ENCODE data around the gene ANK3.

Gene ANK3

GRCh38 chr10:60155943-60156683 is 233.6 kb downstream of the ANK3 start:
- FAIRE-seq, result no peak

DNA sequence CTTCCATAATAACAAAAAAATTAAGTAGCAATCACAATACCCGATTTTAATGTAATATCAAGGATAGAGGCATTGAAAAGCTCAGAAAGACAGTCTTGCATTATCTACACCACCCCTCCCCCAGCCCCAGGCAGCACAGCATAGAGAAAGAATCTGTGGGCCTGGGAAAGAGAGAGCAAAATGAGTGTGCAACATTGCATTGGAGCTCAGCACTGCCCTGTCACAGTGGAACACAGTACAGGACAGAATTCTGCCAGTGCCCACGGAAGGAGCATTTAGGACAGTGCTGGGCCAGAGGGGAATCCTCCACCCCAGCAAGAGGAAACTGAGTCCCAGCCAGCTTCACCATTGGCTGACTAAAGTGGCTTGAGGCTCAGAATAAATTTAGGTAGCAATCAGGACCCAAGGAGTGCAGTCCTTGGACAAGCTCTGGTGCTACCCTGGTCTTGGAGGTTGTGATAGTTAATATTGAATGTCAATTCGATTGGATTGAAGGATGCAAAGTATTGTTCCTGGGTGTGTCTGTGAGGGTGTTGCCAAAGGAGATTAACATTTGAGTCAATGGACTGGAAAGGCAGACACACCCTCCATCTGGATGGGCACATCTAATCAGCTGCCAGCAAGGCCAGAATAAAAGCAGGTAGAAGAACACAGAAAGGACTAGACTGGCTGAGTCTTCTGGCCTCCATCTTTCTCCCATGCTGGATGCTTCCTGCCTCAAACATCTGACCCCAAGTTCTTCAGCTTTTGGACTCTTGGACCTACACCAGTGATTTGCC is 234.4 kb downstream of the ANK3 start:
- FAIRE-seq (no peak), DNase-seq (ENCODE audit: extremely low spot score, insufficient read length, low read depth) (no peak)

More at GRCh38 chr10:60155943-60156683, 233.6 kb downstream of the ANK3 start:
- DNase-seq (ENCODE audit: extremely low spot score, insufficient read length, low read depth), result no peak

- FAIRE-seq, result no peak
- no peak for DNase-seq (ENCODE audit: extremely low spot score, insufficient read length, low read depth)
Measured at GRCh38 chr10:60149003-60149402, 240.7 kb downstream of the ANK3 start.

DNA sequence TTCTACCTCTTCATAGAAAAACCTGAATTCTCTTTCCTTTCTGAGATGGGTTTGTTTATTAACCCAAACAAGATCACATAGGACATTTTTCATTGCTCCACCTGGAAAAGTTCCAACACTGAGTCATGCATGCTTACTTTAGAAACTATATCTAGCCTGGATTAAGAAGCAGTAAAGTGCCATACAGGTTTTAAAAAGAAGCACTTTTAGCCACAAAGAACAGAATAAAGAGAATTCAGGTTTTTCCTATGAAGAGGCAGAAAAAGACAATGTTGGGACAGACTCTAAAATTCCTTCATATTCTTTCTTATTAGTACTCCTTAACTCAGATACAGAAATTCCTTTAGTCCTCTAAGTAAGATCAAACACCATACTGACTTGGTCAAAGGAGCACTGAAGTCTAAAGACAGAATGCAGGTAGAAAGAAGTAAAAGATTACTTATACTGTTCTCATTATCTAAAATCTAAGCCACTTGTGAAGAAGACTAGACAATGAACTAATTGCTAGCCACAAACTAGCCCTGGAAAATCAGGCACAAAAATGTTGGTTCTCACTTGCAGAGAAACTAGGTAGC is 241.3 kb downstream of the ANK3 start:
- FAIRE-seq (no peak), DNase-seq (ENCODE audit: extremely low spot score, insufficient read length, low read depth) (no peak)

DNA sequence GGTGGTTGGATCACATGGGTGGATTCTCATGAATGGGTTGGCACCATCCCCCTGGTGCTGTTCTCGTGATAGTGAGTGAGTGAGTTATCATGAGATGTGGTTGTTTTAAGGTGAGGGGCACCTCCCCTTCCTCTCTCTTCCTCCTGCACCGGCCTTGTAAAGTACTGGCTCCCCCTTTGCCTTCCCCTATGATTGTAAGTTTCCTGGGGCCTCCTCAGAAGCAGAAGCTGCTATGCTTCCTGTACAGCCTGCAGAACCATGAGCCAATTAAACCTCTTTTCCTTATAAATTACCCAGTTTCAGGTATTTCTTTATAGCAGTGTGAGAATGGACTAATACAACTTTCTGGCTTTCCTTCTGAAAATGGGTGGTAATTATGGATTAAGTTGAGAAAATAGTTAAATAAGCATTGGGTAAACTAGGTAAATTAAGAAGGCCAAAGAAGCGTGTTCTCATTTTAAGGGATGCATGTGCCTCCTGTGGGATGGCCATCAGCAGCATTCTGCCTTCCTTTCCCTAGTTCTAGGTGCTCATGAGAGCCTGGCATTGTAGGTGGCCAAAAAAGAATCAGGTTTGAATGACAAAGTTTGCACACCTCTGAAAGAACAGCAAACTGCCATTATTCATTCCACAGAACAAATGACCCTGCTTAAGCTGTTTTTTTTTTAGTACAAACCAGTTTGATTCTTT is 242.0 kb downstream of the ANK3 start:
- FAIRE-seq, result no peak
- no peak for DNase-seq (ENCODE audit: extremely low spot score, insufficient read length, low read depth)

DNA sequence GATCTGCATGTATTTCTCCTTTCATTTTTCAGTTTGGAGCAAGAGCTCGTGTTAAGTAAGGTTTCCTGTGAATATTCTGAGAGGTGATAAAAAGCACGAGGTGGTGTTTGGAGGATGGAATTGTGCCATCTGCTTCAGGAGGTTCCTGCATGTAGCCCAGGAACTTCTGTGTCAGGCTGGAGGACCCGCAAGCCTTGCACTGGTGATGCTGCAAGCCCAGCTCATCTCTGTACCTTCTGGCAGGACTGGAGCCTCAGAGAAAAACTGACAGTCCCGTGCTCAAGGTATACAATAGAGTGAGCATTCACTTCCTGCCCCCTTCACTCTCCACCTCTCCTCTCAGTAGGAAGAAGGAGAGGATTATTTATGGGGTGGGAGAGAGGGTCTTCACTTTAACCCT is 242.7 kb downstream of the ANK3 start:
- no peak for FAIRE-seq
- DNase-seq (ENCODE audit: extremely low spot score, insufficient read length, low read depth), result no peak

DNA sequence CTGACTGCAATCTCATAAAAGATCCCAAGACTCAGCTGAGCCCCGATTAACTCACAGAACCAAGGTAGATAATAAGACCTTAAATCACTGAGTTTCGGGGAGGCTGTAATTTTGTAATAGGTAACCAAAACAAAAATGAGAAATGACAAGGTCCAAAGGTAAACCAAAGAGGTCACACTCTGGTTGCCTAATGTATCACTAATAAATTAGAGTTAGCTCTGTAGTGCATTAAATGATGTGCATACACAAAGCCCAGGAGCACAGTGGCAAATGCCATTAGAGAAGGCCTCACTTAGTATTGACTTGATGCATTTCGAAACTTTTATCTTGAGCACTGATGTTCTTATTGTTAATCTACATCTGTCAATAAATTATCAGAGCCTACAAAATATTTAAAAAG is 245.6 kb downstream of the ANK3 start:
- DNase-seq (ENCODE audit: extremely low spot score, insufficient read length, low read depth) (no peak), FAIRE-seq (peak; percentile 5)

DNA sequence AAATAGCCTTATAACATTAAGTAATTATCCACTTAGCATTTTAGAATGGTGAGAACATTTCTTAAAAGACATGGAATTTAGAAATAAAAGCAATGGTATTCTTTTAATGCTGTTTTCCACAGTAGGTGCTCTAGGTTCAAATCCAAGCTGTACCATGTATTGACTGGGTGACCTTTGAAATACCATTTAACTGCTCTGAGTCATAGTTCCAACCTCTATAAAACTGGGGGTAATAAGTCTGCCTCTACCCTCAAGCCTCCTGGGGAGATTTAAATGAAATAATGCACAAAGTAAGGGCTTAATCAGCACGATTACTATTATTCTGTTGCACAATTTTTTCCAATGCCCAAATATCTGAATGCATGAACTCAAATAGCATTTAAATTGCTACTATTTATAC is 246.9 kb downstream of the ANK3 start:
- DNase-seq (ENCODE audit: extremely low spot score, insufficient read length, low read depth), result no peak
- FAIRE-seq, result no peak

DNA sequence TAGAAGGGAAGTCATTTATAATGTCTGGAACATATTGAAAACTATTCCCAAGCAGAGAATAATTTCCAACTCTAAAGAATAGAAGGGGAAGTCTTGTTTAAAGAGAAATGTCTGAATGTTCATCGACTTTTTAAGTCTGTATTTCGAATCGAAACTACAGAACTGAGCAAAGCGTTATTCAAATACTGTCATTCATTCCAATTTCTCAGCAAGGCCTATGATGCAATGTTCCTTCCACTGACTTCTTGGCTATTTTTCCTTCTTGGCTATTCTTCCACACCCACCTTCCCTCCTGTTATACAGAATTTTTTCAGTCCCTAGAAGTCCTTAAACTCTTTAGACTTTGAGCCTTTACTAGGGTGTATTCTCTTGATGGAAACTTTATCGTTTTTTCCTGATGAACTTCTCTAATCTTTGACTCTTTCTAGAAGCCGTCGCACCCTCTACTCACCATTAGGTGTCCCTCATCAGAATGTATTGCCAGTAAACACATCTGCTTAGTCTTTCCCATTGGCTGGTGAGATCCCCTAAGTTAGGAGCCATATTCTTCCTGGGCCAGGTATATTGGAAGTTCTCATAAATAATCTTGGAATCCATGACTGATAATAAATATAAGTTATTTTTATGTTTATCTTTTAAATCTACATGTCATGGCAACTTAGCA is 247.6 kb downstream of the ANK3 start:
- FAIRE-seq, result no peak
- DNase-seq (ENCODE audit: extremely low spot score, insufficient read length, low read depth), result no peak

DNA sequence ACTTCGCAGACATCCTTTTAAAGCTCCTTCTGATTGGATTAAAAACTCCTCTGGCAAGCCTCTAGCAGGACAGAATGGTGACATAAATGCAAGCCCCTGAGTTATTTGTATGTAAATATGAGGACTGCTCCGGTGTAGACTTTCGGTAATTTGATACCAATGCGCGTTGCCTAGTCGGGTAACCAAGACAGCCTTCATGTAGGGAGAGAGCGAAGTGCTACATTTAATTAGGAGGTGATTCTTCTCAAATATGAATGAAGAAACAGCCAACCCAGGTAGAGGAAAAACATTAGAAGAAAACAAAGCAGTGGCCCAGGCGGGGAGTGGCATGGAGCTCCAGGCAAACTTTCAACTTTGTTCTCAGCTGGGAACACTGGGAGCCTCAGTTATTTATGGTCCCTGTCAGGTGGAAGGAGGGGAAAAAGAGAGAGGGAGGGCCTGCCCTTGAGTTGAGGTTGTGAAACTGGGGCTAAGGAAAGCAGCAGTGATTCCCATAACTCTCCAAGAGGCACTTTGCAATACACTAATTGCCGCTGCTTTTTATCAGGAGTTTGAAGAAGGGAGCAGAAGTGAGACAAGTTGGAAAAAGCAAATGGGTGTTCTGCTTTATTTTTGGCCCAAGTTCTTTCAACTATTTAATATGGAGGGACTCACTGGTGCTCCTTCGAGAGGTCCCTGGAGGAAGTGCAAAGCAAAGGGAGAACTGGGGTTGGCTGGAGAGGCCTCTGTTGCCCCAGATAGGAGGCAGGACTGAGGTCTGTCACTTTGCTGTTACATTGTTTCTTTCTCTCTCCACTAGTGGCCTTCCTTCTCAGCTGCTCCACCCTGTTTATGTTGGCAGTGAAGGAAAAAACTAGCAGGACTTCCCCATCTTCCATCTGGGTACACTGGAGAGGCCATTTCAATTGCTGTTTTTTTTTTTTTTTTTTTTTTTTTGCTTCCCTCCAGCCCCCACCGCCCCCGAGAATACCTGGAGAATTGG is 248.7 kb downstream of the ANK3 start:
- FAIRE-seq (no peak), DNase-seq (ENCODE audit: extremely low spot score, insufficient read length, low read depth) (no peak)

GRCh38 chr10:60139798-60140566 is 249.7 kb downstream of the ANK3 start:
- FAIRE-seq (no peak), DNase-seq (ENCODE audit: extremely low spot score, insufficient read length, low read depth) (no peak)

DNA sequence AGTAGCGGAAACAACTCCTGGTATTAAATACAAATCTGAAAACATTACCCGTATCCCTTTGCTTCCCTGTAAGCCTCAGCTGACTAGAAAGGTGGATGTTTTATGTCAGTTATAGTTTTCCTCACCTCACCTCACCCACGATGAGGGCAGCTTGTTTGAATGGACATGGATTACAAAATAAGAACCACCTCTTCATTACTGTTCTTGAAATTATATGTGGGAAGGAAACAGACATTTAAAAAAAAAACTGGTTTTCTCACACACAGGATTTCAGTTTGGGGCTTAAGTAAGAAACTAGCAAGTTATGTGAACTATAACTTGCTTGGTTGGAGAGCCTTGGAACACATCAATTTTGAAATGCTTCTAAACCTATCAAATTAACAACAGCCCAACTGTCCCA is 250.4 kb downstream of the ANK3 start:
- DNase-seq (ENCODE audit: extremely low spot score, insufficient read length, low read depth) (no peak), FAIRE-seq (no peak)

- DNase-seq (ENCODE audit: extremely low spot score, insufficient read length, low read depth) (no peak), FAIRE-seq (no peak)
Measured at GRCh38 chr10:60138842-60139241, 250.8 kb downstream of the ANK3 start.

DNA sequence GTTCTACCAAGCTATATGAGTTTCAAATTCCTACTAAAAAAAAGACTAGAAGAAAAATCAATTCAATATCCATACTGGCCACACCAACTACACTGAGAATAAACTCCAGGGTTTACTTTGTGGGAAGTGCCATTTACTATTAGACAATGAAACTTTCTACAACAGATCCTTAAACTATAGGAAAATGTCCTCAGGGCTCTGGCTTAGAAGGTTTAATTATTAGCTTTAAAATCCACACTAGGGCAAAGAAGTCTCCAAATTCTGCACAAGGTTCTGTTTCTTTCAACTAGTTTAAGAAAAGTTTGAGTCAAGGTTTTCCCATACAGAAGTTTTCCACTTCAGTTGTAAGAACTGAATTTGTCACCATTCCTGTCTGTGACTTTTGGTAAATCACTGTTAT is 251.6 kb downstream of the ANK3 start:
- FAIRE-seq, result no peak

DNA sequence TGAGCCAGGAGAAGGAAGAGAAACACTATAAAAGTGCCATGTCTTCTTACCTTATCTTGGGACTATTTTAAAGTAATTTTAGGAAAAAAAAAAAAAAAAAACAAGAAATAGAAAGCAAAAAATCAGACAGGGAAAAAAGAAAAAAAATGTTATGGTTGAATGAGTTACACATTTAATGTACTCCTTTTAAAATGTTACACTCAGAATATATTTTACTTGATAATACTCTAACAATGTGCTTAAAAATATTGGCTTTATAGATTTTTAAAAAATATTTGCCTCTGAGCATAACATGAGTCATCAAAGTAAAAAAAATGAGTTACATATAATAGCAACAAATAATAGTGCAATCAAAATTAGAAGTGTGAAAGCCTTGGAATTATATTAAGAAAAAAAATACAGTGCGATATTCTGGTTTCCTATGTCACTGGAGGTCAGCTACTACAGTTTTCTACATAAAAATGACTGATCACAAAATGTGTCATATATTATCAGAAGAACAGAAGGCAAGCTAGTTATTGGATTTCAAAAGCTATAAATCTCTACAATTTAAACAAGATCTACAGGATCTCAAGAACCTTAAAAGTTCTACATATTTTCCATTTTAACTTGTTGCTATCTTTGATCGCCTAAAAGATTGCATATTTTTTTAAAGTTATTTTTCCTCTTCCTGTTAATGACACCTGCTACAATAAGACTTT is 252.2 kb downstream of the ANK3 start:
- no peak for FAIRE-seq
- no peak for DNase-seq (ENCODE audit: extremely low spot score, insufficient read length, low read depth)

More for the DNA sequence above, 251.6 kb downstream of the ANK3 start:
- no peak for DNase-seq (ENCODE audit: extremely low spot score, insufficient read length, low read depth)

DNA sequence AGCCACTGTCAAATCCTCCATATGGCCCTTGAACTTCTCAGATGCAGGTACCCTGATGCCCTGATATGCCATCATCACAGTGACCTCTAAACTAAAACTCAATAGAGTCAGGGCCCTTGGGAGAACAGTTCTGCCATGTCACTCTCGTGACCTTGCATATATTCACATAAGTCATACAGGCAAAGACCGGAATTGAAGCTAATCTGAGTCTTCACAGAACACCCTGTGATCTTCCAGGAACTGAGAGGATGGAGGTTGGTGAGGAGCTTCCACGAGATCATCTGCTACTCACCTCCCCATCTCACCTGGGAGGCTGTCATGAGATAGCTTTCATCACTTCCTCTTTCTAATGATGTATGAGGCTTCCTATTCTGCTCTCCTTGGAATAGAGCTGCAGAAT is 254.7 kb downstream of the ANK3 start:
- FAIRE-seq, result peak; percentile 58
- DNase-seq (ENCODE audit: extremely low spot score, insufficient read length, low read depth), result no peak

DNA sequence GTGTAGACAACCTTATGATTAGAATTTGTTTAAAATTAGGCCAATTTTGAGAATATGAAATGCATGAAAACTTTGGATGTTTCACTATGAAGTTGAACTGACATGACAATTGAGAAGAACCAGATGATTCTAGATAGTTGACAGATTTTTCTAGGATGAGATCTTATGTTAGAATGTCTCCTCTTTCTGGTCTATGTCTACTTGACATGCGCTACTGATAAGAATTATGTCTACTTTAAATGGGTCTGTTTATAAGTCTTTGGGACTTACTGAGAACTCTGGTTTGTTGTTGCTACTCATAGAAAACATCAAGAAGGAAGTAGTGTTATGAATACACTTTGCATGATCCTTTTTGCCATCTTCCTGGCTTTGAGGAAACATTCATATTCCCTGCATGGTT is 255.1 kb downstream of the ANK3 start:
- FAIRE-seq, result no peak
- no peak for DNase-seq (ENCODE audit: extremely low spot score, insufficient read length, low read depth)

- FAIRE-seq (no peak), DNase-seq (ENCODE audit: extremely low spot score, insufficient read length, low read depth) (no peak)
Measured at GRCh38 chr10:60130130-60130579, 259.5 kb downstream of the ANK3 start.

All from GM18507 (cell line).